Fibroblast of skin of left quadriceps (primary cell): ENCODE data around the gene PRTFDC1.
A peak's percentile ranks its signal among the peaks of the same experiment; 100 is the strongest.

Experiments
- DNase-seq, 2 experiments: peaks; one replicate each; pipeline ENCODE4 v3.0.0-alpha.2; 2013; ENCODE audit warnings: low read depth in 2 of 2

Gene PRTFDC1

DNA sequence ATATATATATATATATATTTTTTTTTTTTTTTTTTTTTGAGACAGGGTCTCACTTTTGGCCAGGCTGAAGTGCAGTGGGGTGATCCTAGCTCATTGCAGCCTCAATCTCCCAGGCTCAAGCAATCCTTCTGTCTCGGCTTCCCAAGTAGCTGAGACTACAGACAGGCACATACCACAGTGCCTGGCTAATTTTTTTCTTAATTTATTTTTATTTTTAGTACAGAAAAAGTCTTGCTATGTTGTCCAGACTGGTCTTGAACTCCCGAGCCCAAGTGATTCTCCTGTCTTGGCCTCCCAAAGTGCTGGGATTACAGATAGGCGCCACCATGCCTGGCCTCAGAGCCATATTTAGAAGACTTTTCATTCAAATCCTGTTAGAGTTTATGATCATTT is 79.6 kb downstream of the PRTFDC1 start:
- DNase-seq, result no peak

- no peak for DNase-seq
Measured at GRCh38 chr10:24872049-24872789, 80.2 kb downstream of the PRTFDC1 start.

GRCh38 chr10:24871011-24871935 is 81.1 kb downstream of the PRTFDC1 start:
- DNase-seq, result no peak

DNA sequence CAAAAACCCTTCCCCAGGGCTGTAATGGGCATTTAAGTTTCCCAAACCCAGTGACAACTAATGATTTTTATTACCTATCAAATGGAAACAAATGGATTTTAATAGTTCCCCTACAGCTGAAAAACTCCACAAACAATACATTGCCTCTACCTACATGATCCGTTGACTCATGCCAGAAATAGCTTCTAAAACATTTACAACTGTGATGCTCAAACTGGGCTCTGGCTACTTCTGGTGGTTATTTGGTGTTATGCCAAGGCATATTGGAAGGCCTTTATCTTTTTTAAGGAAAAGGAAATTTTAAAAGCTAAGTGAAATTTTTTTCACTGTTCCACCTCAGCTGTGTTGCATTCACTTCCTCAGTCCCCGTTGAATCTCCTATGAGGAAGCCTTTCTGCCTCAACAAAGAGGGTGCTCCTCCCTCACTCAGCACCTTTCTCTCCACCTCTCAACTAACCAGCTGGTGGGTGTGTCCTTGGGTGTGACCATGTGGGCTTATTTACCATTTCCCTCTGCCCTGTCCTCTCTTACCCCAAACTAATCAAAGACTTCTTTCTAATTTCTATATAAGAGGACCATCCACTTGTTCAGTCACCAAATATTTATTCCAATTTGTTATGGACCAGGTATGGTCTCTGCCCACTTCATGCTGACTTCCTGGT is 82.9 kb downstream of the PRTFDC1 start:
- DNase-seq, result peak in 1 of 2 experiments; percentile 38

- no peak for DNase-seq
Measured at GRCh38 chr10:24866604-24867583, 85.5 kb downstream of the PRTFDC1 start.

- DNase-seq, result no peak
Measured at GRCh38 chr10:24865783-24866182, 86.6 kb downstream of the PRTFDC1 start.

- DNase-seq, result no peak
Measured at GRCh38 chr10:24862589-24862988, 89.8 kb downstream of the PRTFDC1 start.

DNA sequence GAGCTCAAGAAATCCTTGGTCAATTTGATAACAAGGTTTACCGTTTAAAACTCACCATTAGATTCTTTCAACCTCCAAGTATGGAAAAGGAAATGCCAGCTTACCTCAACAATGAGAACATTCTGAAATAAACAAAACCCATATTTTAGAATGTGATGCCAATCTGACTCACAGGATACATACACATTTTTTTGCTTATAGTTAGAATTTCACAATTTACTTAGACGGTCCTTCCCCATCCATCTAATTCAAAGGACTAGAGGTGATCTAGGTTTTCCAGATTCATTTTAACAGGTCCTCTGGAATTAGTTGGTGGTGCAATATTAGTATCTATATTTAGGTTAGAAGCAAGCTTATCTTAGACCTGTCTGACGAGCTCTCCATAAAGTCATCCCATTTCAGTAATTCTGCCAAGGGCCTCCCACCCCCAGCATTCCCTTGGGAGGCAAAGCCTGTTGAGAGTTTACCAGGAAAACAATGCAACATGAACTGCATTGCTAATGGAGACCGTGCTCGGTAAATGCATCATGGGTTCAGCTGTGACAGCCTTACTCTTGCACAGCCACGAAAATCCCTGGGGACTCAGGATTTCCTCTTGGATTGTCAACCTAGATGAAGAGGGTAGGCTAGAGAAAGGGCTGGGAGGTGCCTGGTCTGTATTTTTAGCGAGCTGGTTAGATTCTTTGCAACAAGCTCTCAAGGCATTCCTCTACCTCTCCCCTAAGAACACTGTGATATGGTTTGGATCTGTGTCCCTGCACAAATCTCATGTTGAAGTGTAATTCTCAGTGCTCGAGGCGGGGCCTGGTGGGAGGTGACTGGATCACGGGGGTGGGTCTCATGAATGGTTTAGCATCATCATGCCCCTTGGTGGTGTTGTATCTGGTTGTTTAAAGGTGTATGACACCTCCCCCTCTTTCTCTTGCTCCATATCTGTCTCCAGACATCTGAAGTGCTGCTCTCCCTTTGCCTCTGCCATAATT is 93.8 kb downstream of the PRTFDC1 start:
- peak; percentile 52 to 53 for DNase-seq

DNA sequence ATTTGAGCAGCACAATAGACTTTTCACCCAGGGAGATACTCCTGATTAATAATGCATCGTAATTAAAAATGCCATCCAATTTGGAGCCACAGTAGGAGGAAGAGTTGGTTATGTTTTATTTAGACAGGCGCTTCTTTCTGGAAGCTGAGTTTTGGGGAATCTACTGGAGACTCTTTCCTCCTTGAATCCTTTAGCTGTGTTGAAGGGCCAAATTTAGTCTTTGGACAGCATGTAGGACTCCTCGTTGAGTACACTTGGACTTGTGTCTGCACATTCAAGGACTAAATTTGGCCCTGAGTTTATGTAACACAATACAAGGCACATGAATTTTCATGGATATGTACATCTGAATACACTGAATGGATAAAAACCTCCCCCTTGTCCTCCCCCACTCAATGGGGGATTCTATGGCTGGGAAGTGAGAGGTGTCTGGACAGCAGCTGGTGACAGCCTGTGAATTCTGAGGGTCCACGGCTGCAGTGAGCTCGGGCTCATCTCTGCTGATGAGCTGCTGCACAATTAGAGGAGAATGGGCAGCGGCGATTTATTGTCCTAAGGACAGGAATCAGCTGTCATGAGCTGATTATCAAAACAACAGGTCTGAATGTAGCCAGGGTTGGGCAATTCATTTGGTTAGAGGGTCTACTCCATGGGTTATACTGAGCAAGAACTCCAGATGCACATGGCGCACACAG is 95.2 kb downstream of the PRTFDC1 start:
- no peak for DNase-seq

GRCh38 chr10:24854256-24854655 is 98.2 kb downstream of the PRTFDC1 start:
- DNase-seq, result no peak

DNA sequence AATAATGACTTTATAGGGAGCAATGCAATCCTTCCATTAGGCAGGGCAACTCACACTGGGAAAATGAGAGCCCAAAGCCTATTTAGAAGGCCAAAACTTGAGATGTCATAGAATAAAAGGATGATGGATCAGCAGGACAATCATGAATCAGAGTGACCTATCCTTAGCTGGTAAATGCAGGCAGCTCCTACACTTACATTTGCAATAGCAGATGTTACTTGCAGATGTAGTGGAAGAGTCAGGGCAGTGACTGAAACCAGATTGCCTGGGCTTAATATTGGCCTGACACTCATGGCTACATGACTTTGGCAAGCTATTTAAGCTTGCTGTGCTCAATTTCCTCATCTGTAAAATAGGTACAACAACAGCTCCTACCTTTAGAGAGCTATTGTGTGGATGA is 98.7 kb downstream of the PRTFDC1 start:
- DNase-seq, result no peak

GRCh38 chr10:24851629-24852028 is 100.8 kb downstream of the PRTFDC1 start:
- no peak for DNase-seq

GRCh38 chr10:24850727-24851296 is 101.6 kb downstream of the PRTFDC1 start:
- no peak for DNase-seq

GRCh38 chr10:24849501-24850299 is 102.7 kb downstream of the PRTFDC1 start:
- no peak for DNase-seq

GRCh38 chr10:24849051-24849450 is 103.4 kb downstream of the PRTFDC1 start:
- no peak for DNase-seq

- no peak for DNase-seq
Measured at GRCh38 chr10:24848195-24848594, 104.2 kb downstream of the PRTFDC1 start.

DNA sequence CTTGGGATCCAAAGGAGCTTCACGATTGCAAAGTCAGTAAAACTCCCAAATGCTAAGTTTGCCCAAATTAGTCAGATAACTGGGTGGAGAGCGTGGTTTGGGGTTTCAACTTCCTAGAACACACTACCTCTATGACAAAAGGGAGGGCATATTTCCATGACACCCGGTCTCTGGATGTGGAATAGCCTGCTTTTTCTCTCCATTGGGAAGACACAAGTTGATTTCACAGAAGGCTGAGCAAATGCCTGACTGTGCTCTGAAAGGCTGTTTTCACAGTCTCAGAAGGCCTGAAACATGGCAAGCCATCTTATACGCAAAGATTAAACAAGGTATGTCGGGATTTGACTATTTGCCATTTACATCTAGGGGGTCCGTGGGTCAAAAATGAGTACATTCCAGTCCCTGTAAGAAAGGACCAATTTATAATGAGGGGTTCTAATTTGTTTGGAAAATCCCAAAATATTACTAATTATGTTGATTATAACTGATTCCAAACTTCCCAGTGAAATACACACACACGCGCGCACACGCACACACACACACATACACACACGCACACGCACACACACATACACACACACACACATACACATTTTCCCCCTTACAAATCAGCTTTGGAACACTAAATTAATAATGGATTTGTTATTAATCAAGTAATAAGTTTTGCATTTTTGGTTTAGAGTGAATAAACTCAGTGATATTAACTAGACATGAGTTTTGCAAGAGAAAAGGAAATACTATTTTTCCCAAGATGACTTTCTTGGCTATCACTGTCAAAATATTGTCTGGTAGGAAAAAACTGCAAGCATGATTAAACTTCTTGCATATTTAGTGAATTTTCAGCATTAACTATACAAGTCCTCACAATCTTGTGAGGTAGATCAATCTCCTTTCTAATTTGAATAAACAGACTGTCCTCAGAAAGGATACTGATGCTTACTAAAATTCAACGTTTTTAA is 105.0 kb downstream of the PRTFDC1 start:
- DNase-seq, result no peak
